A673 (cell line): Measurements from ENCODE around the gene GPR62. TPM values are rescaled to one million over a fixed set of nuclear protein-coding genes. Genes with fewer than 3 reads are reported as not detected.

Experiments
- BruUV-seq: library from RNA; stranded (reverse); fragments of 400-500 nt; replicated peaks from 2 replicates; lab custom pipeline; 2021; lab: Mats Ljungman, UMichigan
- CTCF ChIA-PET: fragments of 300-600 bp; sonication (Branson Sonifier 250); formaldehyde crosslinking; loops from one replicate; lab custom pipeline; 2022; ENCODE audit warnings: antibody characterized with exemption; lab: Charles Lee
- POLR2A ChIA-PET: fragments of 300-600 bp; sonication (Branson Sonifier 250); formaldehyde crosslinking; loops from one replicate; lab custom pipeline; 2022; ENCODE audit warnings: antibody characterized with exemption; ENCODE audit not compliant: low non-redundant PET; lab: Charles Lee
- DNase-seq: peaks from one replicate; pipeline ENCODE4 v3.0.0-alpha.2; 2015; ENCODE audit warnings: low spot score
- H3K27ac ChIP-seq: fragments of 200-600 bp; sonication (generic); 2 replicates; pipeline ENCODE4 v1.5.1; 2016; ENCODE audit warnings: mixed run types, low read depth, mild to moderate bottlenecking, mixed read lengths, antibody characterized with exemption, low read length; ENCODE audit not compliant: poor library complexity, severe bottlenecking
- H3K27me3 ChIP-seq: fragments of 200-600 bp; sonication (generic); replicated peaks from 2 replicates; pipeline ENCODE4 v1.6.1; 2017; ENCODE audit warnings: mixed run types, low read depth, mild to moderate bottlenecking, mixed read lengths, antibody characterized with exemption, low read length; ENCODE audit not compliant: insufficient read depth, poor library complexity
- H3K36me3 ChIP-seq: fragments of 200-600 bp; sonication (generic); 2 replicates; pipeline ENCODE4 v1.6.1; 2016; ENCODE audit warnings: mixed run types, mild to moderate bottlenecking, mixed read lengths, antibody characterized with exemption, low read length; ENCODE audit not compliant: insufficient read depth, poor library complexity, severe bottlenecking
- H3K4me1 ChIP-seq: fragments of 200-600 bp; sonication (generic); 2 replicates; pipeline ENCODE4 v1.6.1; 2017; ENCODE audit warnings: mixed run types, mild to moderate bottlenecking, mixed read lengths, antibody characterized with exemption, low read length; ENCODE audit not compliant: insufficient read depth, poor library complexity, severe bottlenecking
- H3K4me3 ChIP-seq: fragments of 200-600 bp; sonication (generic); 2 replicates; pipeline ENCODE4 v1.5.1; 2016; ENCODE audit warnings: low read depth, mixed run types, mild to moderate bottlenecking, mixed read lengths, low read length; ENCODE audit not compliant: poor library complexity, severe bottlenecking
- H3K9me3 ChIP-seq: fragments of 200-600 bp; sonication (generic); 2 replicates; pipeline ENCODE4 v1.6.1; 2016; ENCODE audit warnings: mixed run types, low read depth, mild to moderate bottlenecking, mixed read lengths, antibody characterized with exemption, low read length; ENCODE audit not compliant: poor library complexity, severe bottlenecking
- EZH2 ChIP-seq: fragments of 200-600 bp; sonication (generic); IDR thresholded peaks from 2 replicates; pipeline ENCODE4 v1.6.1; 2017; ENCODE audit warnings: borderline replicate concordance, low read depth, mild to moderate bottlenecking, mixed read lengths, antibody characterized with exemption, low read length; ENCODE audit not compliant: poor library complexity, severe bottlenecking
- intact Hi-C: fragments of 100-400 bp; cut with micrococcal nuclease; formaldehyde crosslinking; loops from one replicate; pipeline ENCODE4 v1.10.0; 2022; ENCODE audit not compliant: unreplicated experiment
- total RNA-seq: library from RNA; stranded (reverse); gene quantifications from 2 replicates; pipeline ENCODE4 v1.2.3, GENCODE V29; 2021
- TF ChIP-seq, protein P1 (sequence below): fragments of 300-800, 200-600 bp; sonication (generic); conservative IDR thresholded peaks from 2 replicates; pipeline ENCODE4 v1.5.1; 2017; ENCODE audit warnings: low read depth, mild to moderate bottlenecking, antibody characterized with exemption, low read length, moderate library complexity, mixed read lengths

GPR62 gene
- total RNA-seq, 1 experiment from 2014 or later = not detected

DNA sequence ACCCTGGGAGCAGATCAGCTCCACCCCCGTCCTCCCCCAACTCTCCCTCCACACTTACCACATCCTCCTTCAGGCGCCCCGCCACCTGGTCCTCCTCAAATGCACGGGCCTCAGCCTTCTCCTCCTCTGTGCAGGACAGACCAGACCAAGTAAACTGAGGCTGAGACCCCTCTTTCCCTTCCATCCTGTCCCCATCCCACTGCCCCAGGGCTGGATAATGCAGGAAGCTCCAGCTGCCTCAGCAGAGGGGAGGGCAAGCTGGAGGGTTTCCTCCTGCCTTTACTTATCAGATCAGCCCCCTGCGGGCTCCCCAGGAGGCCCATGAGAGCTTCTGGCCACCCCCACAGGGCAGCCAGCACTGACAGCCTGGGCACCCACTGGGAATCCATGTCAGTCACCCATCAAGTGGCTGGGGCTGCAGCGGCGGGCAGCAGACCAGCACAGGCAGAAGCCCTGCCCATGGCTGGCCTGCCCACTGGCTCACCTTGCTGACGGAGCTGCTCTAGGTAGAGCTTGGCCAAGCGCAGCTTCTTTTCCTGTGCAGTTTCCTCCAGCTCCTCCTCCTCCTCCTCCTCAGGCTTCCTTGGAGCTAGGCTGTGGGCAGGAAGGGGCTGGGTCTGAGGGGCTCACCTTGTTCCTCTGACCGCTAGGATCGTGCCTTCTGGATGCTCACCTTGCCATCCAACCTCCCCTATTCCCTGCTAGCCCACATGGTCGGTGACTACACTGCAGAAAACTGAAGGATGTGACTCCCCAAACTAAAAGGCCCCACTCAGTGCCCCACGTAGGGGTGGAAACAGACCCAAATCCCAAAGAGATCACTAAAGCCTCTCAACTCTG lies 17.4 kb upstream of the GPR62 start:
- H3K36me3 ChIP-seq = no peaks in the 10 kb centered on the region
- TF ChIP-seq EZH2 = no peak
- no peaks in the 10 kb centered on the region for H3K27me3 ChIP-seq
- H3K9me3 ChIP-seq = no peaks in the 10 kb centered on the region
- no peak for DNase-seq
- no peak overlapping the region for H3K27ac ChIP-seq
- BruUV-seq = no TSS peak
- intact Hi-C loops = no loop called here
- no peak overlapping the region for H3K4me3 ChIP-seq
- ChIA-PET POLR2A (no interaction called here), CTCF (no interaction called here)
- peaks cover 5% of the 10 kb centered on the region for H3K4me1 ChIP-seq

GRCh38 chr3:51938780-51939425 lies 16.3 kb upstream of the GPR62 start:
- Histone ChIP-seq H3K4me1 (peaks cover 6% of the 10 kb centered on the region), H3K9me3 (no peaks in the 10 kb centered on the region), H3K36me3 (no peaks in the 10 kb centered on the region), H3K27me3 (no peaks in the 10 kb centered on the region), H3K4me3 (no peak overlapping the region), H3K27ac (no peak overlapping the region)
- ChIA-PET CTCF (no interaction called here), POLR2A (no interaction called here)
- BruUV-seq = no TSS peak
- no peak for TF ChIP-seq EZH2
- TF ChIP-seq, protein P1, sequence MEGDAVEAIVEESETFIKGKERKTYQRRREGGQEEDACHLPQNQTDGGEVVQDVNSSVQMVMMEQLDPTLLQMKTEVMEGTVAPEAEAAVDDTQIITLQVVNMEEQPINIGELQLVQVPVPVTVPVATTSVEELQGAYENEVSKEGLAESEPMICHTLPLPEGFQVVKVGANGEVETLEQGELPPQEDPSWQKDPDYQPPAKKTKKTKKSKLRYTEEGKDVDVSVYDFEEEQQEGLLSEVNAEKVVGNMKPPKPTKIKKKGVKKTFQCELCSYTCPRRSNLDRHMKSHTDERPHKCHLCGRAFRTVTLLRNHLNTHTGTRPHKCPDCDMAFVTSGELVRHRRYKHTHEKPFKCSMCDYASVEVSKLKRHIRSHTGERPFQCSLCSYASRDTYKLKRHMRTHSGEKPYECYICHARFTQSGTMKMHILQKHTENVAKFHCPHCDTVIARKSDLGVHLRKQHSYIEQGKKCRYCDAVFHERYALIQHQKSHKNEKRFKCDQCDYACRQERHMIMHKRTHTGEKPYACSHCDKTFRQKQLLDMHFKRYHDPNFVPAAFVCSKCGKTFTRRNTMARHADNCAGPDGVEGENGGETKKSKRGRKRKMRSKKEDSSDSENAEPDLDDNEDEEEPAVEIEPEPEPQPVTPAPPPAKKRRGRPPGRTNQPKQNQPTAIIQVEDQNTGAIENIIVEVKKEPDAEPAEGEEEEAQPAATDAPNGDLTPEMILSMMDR = no peak
- no peak for DNase-seq
- intact Hi-C loops = no loop called here

DNA sequence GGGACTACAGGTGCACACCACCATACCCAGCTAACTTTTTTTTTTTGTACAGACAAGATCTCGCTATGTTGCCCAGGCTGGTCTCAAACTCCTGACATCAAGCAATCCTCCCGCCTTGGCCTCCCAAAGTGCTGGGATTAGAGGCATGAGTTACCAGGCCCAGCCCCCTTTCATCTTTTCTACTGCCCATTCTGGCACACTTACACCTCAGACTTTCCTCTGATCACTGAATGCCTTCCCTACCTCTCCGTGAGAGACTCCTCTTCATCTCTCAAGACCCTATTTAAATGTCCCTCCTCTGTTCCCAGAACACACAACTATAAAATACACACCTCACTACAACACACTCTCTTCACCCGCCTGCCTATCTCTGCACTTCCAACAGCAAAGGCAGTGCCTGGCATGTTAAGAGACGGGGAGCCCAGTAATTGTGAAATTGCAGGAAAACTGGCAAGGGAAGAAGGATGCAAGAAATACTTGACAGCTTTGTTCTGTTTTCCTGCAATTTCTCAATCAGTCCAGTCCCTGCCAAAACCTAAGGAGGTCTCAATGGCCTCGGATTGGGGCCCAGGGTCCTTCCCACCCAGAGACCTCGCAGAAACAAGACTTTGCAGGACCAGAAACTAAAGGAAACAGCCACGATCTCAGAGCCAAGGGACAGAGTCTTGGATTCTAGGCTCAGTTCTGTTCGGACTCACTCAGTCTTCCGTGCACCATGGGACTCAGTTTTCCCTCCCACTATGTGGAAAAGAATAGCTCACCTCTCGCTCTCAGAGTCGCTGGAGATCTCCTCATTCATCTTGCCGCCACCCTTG lies 14.3 kb upstream of the GPR62 start:
- TF ChIP-seq, protein P1 = no peak
- TF ChIP-seq EZH2 = no peak
- Histone ChIP-seq H3K9me3 (no peaks in the 10 kb centered on the region), H3K27ac (peak overlapping the region; percentile 59), H3K4me3 (peak overlapping the region; percentile 70), H3K27me3 (no peaks in the 10 kb centered on the region), H3K36me3 (no peaks in the 10 kb centered on the region), H3K4me1 (peaks cover 6% of the 10 kb centered on the region)
- POLR2A ChIA-PET = no interaction called here
- CTCF ChIA-PET = interaction anchor here (0.5 to 0.8 kb wide), 3 partner anchors 8 to 52 kb away, joined by 3 read pairs; no protein-coding TSS in a partner anchor
- DNase-seq = no peak
- BruUV-seq = TSS peak; percentile 83
- intact Hi-C loops = no loop called here
